GM10266 (cell line): ENCODE results near the gene TGM2.

Source experiments
- DNase-seq: peaks from one replicate; pipeline ENCODE4 v3.0.0; 2012; ENCODE audit errors: extremely low spot score
- TF ChIP-seq, protein P1 (sequence below): IDR thresholded peaks from 2 replicates; pipeline ENCODE4 v1.5.1; 2012; ENCODE audit warnings: mild to moderate bottlenecking, low read depth; ENCODE audit not compliant: control insufficient read depth, insufficient read depth; ENCODE audit errors: missing control alignments

Gene TGM2

DNA sequence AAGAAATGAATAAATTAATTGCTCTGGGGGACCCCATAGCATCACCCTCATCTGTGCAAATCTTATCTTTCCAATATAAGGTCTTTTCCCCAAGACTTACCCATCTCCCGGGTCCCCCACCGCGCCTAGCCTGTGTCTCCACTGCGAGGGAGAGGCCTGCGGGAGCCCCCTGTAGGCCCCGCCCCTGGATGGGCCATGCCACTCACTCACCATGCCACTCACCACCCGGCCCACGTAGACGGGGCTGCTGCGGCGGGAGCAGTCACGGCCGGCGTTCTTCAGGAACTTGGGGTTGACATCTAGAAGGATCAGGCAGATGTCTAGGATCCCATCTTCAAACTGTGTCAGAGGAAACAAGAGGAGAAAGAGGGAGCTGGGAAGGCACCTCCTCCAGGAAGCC is 17.3 kb downstream of the TGM2 start:
- TF ChIP-seq, protein P1, sequence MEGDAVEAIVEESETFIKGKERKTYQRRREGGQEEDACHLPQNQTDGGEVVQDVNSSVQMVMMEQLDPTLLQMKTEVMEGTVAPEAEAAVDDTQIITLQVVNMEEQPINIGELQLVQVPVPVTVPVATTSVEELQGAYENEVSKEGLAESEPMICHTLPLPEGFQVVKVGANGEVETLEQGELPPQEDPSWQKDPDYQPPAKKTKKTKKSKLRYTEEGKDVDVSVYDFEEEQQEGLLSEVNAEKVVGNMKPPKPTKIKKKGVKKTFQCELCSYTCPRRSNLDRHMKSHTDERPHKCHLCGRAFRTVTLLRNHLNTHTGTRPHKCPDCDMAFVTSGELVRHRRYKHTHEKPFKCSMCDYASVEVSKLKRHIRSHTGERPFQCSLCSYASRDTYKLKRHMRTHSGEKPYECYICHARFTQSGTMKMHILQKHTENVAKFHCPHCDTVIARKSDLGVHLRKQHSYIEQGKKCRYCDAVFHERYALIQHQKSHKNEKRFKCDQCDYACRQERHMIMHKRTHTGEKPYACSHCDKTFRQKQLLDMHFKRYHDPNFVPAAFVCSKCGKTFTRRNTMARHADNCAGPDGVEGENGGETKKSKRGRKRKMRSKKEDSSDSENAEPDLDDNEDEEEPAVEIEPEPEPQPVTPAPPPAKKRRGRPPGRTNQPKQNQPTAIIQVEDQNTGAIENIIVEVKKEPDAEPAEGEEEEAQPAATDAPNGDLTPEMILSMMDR = no peak
- DNase-seq = no peak

DNA sequence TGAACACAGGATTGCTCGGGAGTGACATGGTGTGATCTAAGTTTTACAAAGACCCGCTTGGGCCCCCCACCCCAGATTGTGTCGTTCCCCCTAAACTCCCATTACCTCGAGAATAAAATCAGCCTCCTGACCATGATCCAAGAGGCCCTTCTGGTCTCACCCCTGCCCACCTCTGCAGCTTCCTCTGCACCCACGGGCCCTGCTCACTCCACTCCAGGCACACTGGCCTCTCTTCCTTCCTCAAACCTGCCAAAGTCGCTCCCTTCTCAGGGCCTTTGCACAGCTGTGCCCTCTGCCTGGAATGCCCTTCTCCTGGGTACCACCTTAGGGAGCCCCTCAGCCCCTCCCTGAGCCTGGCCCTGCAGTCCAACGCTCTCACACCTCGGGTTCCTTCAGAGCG is 17.9 kb downstream of the TGM2 start:
- TF ChIP-seq, protein P1 = no peak
- DNase-seq = no peak

DNA sequence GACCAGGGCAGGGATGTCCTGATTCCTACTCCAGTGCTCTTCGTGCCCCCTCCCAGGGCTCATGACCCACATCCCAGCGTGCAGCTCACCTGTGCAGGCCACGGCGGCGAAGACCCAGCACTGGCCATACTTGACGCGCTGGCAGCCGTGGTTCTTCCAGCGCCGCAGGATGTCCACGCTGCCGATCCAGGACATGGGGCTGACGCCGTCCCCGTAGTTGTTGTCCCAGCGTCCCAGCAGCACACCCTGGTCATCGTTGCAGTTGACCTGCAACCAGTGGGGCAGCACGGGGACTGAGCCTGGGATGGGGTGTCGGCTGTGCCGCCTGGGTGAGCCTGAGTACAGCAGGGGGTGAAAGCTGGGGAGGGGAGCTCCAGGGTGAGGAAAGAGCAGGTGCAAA is 18.4 kb downstream of the TGM2 start:
- DNase-seq = no peak
- TF ChIP-seq, protein P1 = no peak

DNA sequence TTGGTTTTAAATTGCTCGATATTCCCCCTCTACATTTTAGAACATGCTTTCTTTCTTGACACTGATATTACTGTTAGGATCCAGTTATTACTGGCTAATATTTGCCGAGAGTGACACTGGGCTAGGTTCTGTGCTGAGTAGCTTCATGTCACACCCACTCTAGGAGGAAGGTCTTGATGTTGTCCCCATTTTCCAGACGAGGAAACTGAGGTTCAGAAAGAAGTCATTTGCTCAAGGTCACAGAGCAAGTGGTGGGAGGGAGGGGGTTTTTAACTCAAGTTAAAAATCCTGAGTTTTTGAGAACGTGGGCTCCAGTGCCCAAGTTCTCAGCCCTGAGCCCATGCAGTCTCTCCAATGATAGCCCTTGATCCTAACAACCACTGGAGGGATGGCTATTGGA is 18.9 kb downstream of the TGM2 start:
- no peak for DNase-seq
- TF ChIP-seq, protein P1 = no peak

DNA sequence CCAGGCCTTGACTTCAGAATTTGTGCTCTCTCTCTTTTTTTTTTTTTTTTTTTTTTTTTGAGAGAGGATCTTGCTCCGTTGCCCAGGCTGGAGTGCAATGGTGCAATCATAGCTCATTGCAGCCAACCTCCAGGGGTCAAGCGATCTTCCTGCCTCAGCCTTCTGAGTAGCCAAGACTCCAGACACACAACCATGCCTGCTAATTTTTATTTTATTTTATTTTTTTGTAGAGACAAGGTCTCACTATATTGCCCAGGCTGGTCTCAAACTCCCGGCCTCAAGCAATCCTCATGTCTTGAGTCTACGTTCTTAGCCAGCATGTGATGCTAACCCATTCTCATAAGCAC is 19.4 kb downstream of the TGM2 start:
- TF ChIP-seq, protein P1 = no peak
- no peak for DNase-seq

DNA sequence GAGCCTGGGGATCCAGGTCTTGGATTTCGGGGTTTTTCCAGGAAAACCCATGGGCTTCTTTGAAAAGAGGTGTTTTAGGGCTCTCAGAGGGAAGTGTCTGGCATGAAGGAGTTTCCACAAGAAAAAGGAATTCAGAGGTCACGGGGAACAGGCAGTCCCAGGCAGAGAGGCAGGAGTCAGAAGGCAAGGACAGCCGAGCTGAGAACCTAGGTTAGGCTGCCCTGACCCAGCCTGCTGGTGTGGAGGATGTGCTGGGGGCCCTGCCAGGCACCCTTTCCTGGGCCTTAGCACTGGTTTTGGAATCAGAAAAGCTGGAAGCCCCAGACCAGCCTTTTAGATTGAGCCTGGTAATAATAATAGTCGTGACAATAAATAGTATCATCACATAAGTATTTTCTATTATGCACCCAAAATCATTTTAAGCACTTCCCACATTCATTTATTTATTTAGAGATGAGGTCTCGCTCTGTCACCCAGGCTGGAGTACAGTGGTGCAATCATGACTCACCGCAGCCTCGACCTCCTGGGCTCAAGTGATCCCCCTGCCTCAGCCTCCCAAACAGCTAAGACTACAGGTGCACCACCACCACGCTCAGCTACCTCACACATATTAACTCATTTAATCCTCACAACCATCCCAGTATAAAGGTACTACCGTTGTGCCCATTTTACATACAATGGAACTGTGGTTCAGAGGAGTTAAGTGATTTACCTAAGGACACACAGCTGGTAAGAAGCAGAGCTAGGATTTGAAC is 19.9 kb downstream of the TGM2 start:
- no peak for DNase-seq
- TF ChIP-seq, protein P1 = no peak

DNA sequence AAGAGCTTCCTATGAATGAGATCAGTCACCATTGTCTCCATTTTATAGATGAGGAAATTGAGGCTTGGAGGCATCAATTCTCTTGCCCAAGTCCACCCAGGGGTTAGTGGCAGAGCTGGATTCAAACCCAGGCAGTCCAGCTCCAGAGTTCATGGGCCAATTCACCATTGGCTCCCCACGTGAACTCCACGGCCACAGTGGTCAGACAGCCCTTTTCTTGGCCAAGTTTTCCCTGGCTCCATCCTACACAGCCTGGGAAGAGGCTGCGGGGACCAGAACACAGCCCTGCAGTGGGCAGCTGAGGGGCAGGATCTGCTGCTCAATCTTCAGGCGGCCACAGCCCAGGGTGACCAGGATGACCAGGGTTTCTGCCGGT is 20.5 kb downstream of the TGM2 start:
- no peak for DNase-seq
- TF ChIP-seq, protein P1 = no peak
